Measurements from ENCODE around the gene STON1.
"Not testable (repeated sequence)": the region's sequence is repeated elsewhere in the genome, so short reads cannot be mapped to it uniquely, and the experiment has no call there.

Gene STON1

GRCh38 chr2:48601349-48601748 is 71.4 kb downstream of the STON1 start:
- peak; percentile 35; the same call in 1 of the 2 replicates for TF ChIP-seq CTCF (conservative IDR thresholded peaks at IDR 0.05)
- H3K27ac ChIP-seq: no peak overlapping the region

GRCh38 chr2:48605482-48606175 is 75.7 kb downstream of the STON1 start:
- H3K27ac ChIP-seq: no peak overlapping the region
- no peak for TF ChIP-seq CTCF (conservative IDR thresholded peaks at IDR 0.05)

- no peak for TF ChIP-seq CTCF (conservative IDR thresholded peaks at IDR 0.05)
- H3K27ac ChIP-seq: no peak overlapping the region
Measured at GRCh38 chr2:48607307-48608014, 77.5 kb downstream of the STON1 start.

GRCh38 chr2:48613211-48613610 is 83.3 kb downstream of the STON1 start:
- no peak overlapping the region for H3K27ac ChIP-seq
- TF ChIP-seq CTCF (conservative IDR thresholded peaks at IDR 0.05): no peak

GRCh38 chr2:48614581-48614980 is 84.6 kb downstream of the STON1 start:
- not testable (repeated sequence) for H3K27ac ChIP-seq

GRCh38 chr2:48617618-48618017 is 87.7 kb downstream of the STON1 start, which contains the start of gene GTF2A1L:
Gene GTF2A1L (plus strand): TSS chr2:48617856. CDS start chr2:48617875, 19 bp downstream.
- H3K27ac ChIP-seq: no peak within 1 kb of the TSS
- no peak for TF ChIP-seq CTCF (conservative IDR thresholded peaks at IDR 0.05)

- H3K27ac ChIP-seq: no peak overlapping the region
- TF ChIP-seq CTCF (conservative IDR thresholded peaks at IDR 0.05): no peak
Measured at GRCh38 chr2:48619526-48619925, 89.6 kb downstream of the STON1 start.

- H3K27ac ChIP-seq: no peak overlapping the region
- TF ChIP-seq CTCF (conservative IDR thresholded peaks at IDR 0.05): no peak
Measured at GRCh38 chr2:48620604-48621003, 90.7 kb downstream of the STON1 start.
